Esophagus muscularis mucosa (tissue), 4 donors: ENCODE results near the gene ANKRD12. TPM values are rescaled to one million over a fixed set of nuclear protein-coding genes. Genes with fewer than 3 reads are reported as not detected.
"Not testable (repeated sequence)": the region's sequence is repeated elsewhere in the genome, so short reads cannot be mapped to it uniquely, and the experiment has no call there.

Source experiments
- DNase-seq: peaks from one replicate; pipeline ENCODE4 v3.0.0-alpha.2; 2017; ENCODE audit errors: extremely low spot score
- H3K27ac ChIP-seq, 4 donors: fragments of 200-600 bp; sonication (generic); replicated peaks in 1 of 4; 1 replicate in 3 of 4; 2 replicates in 1 of 4; pipeline ENCODE4 v1.5.1; 2016 to 2019; ENCODE audit warnings: mild to moderate bottlenecking in 1 of 4
- H3K27me3 ChIP-seq, 4 donors: fragments of 200-600 bp; sonication (generic); one replicate each; pipeline versions ENCODE4 v1.5.1 to v1.6.0; 2016 to 2019
- H3K36me3 ChIP-seq, 4 donors: fragments of 200-600 bp; sonication (generic); one replicate each; pipeline ENCODE4 v1.5.1; 2016 to 2019
- H3K4me1 ChIP-seq, 4 donors: fragments of 200-600 bp; sonication (generic); one replicate each; pipeline ENCODE4 v1.5.1; 2016 to 2019
- H3K4me3 ChIP-seq, 4 donors: fragments of 200-600 bp; sonication (generic); 1 replicate in 2 of 4; 2 replicates in 2 of 4; pipeline ENCODE4 v1.5.1; 2016 to 2019; ENCODE audit warnings: mild to moderate bottlenecking in 4 of 4, moderate library complexity in 1 of 4
- H3K9me3 ChIP-seq, 4 donors: fragments of 200-600 bp; sonication (generic); 1 replicate in 3 of 4; 2 replicates in 1 of 4; pipeline ENCODE4 v1.5.1; 2016 to 2019
- EP300 ChIP-seq: sonication (generic); formaldehyde crosslinking; IDR thresholded peaks from one replicate; pipeline ENCODE4 v1.6.1; 2017; ENCODE audit warnings: antibody characterized with exemption
- POLR2A ChIP-seq: fragments of 450-650 bp; IDR thresholded peaks from one replicate; pipeline ENCODE4 v1.6.1; 2017; ENCODE audit warnings: antibody characterized with exemption, moderate library complexity, mild to moderate bottlenecking, low read depth
- POLR2AphosphoS5 ChIP-seq, 2 donors: sonication (generic); formaldehyde crosslinking; IDR thresholded peaks; one replicate each; pipeline ENCODE4 v1.6.1; 2017; ENCODE audit warnings: antibody characterized with exemption in 2 of 2
- WGBS: methylation state at CpG from one replicate; pipeline ENCODE4 v1.1.5; 2018; 5-methylcytosine and 5-hydroxymethylcytosine counted together
- intact Hi-C: fragments of 100-400 bp; cut with DNase I; formaldehyde crosslinking; loops from one replicate; pipeline ENCODE4 v1.15.1; 2023
- total RNA-seq, 4 donors: library from RNA; depleted of rRNA; stranded (reverse); fragments of >200 nt; gene quantifications; one replicate each; pipeline versions ENCODE4 v1.1.0 to v1.2.1, GENCODE V29; 2016
- TF ChIP-seq, protein P1 (sequence below), 3 experiments: fragments of 200-600 bp in 2 of 3; fragments of 450-650 bp in 1 of 3; sonication (generic) in 2 of 3; IDR thresholded peaks; one replicate each; pipeline ENCODE4 v1.5.1; 2017 to 2019; ENCODE audit warnings: antibody characterized with exemption in 3 of 3, mild to moderate bottlenecking in 2 of 3, moderate library complexity in 1 of 3

ANKRD12 gene
- total RNA-seq, 4 donors from 2014 or later = 65.2 to 108 (median 92.9) TPM

DNA sequence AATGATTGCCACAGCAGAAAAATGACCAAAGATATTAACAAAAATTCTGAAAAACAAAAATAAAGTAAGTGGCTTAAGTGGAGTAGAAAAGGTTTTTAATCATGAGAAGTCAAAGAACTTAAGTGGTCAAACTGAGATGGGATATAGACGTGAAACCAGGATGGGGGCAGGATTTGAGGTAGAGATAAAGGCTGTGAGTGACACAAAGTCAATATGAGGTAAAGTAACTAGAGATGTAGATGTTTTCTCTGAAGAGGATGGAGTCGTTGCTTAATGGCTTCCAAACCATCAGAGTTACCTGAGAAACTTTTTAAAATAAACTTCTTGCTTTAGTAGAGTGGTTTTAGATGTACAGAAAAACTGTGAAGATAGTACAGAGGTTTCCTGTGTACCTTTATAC lies 21.2 kb downstream of the ANKRD12 start:
- Histone ChIP-seq H3K27ac (no peak overlapping the region), H3K27me3 (no peaks in the 10 kb centered on the region), H3K4me1 (peaks cover 15 to 53% (median 43%) of the 10 kb centered on the region in 4 donors), H3K9me3 (no peaks in the 10 kb centered on the region), H3K36me3 (peaks cover 0 to 5% (median 0%) of the 10 kb centered on the region in 4 donors), H3K4me3 (no peak overlapping the region)
- WGBS = 70% methylated on average over 2 of the region's 2 CpGs
- TF ChIP-seq POLR2AphosphoS5 (IDR thresholded peaks at IDR 0.05) (no peak), POLR2A (no peak), EP300 (no peak)
- TF ChIP-seq, protein P1, sequence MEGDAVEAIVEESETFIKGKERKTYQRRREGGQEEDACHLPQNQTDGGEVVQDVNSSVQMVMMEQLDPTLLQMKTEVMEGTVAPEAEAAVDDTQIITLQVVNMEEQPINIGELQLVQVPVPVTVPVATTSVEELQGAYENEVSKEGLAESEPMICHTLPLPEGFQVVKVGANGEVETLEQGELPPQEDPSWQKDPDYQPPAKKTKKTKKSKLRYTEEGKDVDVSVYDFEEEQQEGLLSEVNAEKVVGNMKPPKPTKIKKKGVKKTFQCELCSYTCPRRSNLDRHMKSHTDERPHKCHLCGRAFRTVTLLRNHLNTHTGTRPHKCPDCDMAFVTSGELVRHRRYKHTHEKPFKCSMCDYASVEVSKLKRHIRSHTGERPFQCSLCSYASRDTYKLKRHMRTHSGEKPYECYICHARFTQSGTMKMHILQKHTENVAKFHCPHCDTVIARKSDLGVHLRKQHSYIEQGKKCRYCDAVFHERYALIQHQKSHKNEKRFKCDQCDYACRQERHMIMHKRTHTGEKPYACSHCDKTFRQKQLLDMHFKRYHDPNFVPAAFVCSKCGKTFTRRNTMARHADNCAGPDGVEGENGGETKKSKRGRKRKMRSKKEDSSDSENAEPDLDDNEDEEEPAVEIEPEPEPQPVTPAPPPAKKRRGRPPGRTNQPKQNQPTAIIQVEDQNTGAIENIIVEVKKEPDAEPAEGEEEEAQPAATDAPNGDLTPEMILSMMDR (IDR thresholded peaks at IDR 0.05) = no peak
- intact Hi-C loops = no loop called here
- no peak for DNase-seq

- Histone ChIP-seq H3K9me3 (no peaks in the 10 kb centered on the region), H3K27ac (no peak overlapping the region), H3K36me3 (peaks cover 0 to 5% (median 0%) of the 10 kb centered on the region in 4 donors), H3K4me1 (peaks cover 7 to 31% (median 22%) of the 10 kb centered on the region in 4 donors), H3K4me3 (no peak overlapping the region), H3K27me3 (no peaks in the 10 kb centered on the region)
- 89% methylated on average over 3 of the region's 4 CpGs for WGBS
- intact Hi-C loops = no loop called here
- TF ChIP-seq, protein P1 (IDR thresholded peaks at IDR 0.05) = no peak
- TF ChIP-seq POLR2AphosphoS5 (IDR thresholded peaks at IDR 0.05) = no peak
- no peak for DNase-seq
These were observed 23.4 kb downstream of the ANKRD12 start for GRCh38 chr18:9160014-9160413.

GRCh38 chr18:9162663-9163062 lies 26.1 kb downstream of the ANKRD12 start:
- H3K36me3 ChIP-seq, DNase-seq, H3K4me3 ChIP-seq, H3K27ac ChIP-seq, intact Hi-C loops, H3K27me3 ChIP-seq, H3K9me3 ChIP-seq: not testable (repeated sequence)
- WGBS = 98% methylated on average over 4 of the region's 4 CpGs
- H3K4me1 ChIP-seq = peaks cover 7 to 28% (median 22%) of the 10 kb centered on the region in 4 donors

DNA sequence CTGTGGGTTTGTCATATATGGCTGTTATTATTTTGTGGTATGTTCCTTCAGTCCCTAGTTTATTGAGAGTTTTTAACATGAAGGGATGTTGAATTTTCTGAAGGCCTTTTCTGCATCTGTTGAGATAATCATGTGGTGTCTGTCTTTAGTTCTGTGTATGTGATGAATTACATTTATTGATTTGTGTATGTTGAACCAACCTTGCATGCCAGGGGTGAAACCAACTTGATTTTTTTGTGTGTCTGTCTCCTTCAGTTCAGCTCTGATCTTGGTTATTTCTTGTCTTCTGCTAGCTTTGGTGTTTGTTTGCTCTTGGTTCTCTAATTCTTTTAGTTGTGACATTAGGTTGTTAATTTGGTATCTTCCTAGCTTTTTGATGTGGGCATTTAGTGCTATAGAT lies 27.6 kb downstream of the ANKRD12 start:
- intact Hi-C loops, H3K4me3 ChIP-seq, DNase-seq, H3K36me3 ChIP-seq, H3K27ac ChIP-seq, H3K9me3 ChIP-seq, H3K27me3 ChIP-seq: not testable (repeated sequence)
- peaks cover 0 to 16% (median 15%) of the 10 kb centered on the region in 4 donors for H3K4me1 ChIP-seq

- H3K27me3 ChIP-seq, H3K27ac ChIP-seq, DNase-seq, intact Hi-C loops, H3K4me1 ChIP-seq, H3K4me3 ChIP-seq, H3K9me3 ChIP-seq, H3K36me3 ChIP-seq: not testable (repeated sequence)
- WGBS = 92% methylated on average over 2 of the region's 3 CpGs
These were observed 29.3 kb downstream of the ANKRD12 start for GRCh38 chr18:9165883-9166282.

DNA sequence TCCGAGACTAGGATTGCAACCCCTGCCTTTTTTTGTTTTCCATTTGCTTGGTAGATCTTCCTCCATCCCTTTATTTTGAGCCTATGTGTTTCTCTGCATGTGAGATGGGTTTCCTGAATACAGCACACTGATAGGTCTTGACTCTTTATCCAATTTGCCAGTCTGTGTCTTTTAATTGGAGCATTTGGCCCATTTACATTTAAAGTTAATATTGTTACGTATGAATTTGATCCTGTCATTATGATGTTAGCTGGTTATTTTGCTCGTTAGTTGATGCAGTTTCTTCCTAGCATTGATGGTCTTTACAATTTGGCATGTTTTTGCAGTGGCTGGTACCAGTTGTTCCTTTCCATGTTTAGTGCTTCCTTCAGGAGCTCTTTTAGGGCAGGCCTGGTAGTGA lies 32.9 kb downstream of the ANKRD12 start:
- intact Hi-C loops, H3K9me3 ChIP-seq, H3K4me3 ChIP-seq, DNase-seq, H3K27ac ChIP-seq, H3K36me3 ChIP-seq, H3K27me3 ChIP-seq: not testable (repeated sequence)
- 95% methylated on average over 3 of the region's 3 CpGs for WGBS
- peaks cover 19 to 29% (median 24%) of the 10 kb centered on the region in 4 donors for H3K4me1 ChIP-seq

GRCh38 chr18:9171919-9172318 lies 35.3 kb downstream of the ANKRD12 start:
- H3K4me1 ChIP-seq = peaks cover 33 to 46% (median 38%) of the 10 kb centered on the region in 4 donors
- H3K4me3 ChIP-seq, H3K9me3 ChIP-seq, DNase-seq, intact Hi-C loops, H3K36me3 ChIP-seq, H3K27me3 ChIP-seq, H3K27ac ChIP-seq: not testable (repeated sequence)
- WGBS = 91% methylated on average over 3 of the region's 3 CpGs
